ENCODE measurements around the gene CRHR1.

- TF ChIP-seq TCF7L2 (IDR thresholded peaks at IDR 0.05; ENCODE audit: low read depth, low read length) = no peak
- TF ChIP-seq CTCF (IDR thresholded peaks at IDR 0.05) = no peak
- no peak for TF ChIP-seq REST (IDR thresholded peaks at IDR 0.05; ENCODE audit: insufficient read depth in 1 of 2, low read depth in 2 of 2, low read length in 1 of 2)
- TF ChIP-seq POLR2AphosphoS5 (IDR thresholded peaks at IDR 0.05; ENCODE audit: low read depth, low read length) = no peak
- no peak for TF ChIP-seq SIN3A (IDR thresholded peaks at IDR 0.05; ENCODE audit: borderline replicate concordance, insufficient read depth, low read depth, low read length)
These were observed 92.4 kb downstream of the CRHR1 start for GRCh38 chr17:45876539-45876938.

Measured in Panc1 (cell line).